Omental fat pad (tissue), 4 donors: ENCODE data around the gene KIAA0040. TPM values are rescaled to one million over a fixed set of nuclear protein-coding genes. Genes with fewer than 3 reads are reported as not detected.

Source experiments
- ATAC-seq: fragments of 150-250 bp; one replicate; pipeline ENCODE4 v1.9.1; 2016; ENCODE audit warnings: mild to moderate bottlenecking, moderate library complexity; ENCODE audit not compliant: low FRiP score
- DNase-seq: peaks from one replicate; pipeline ENCODE4 v3.0.0-alpha.2; 2019; ENCODE audit warnings: low spot score
- total RNA-seq, 4 donors: library from RNA; depleted of rRNA; stranded (reverse); fragments of >200 nt; gene quantifications; one replicate each; pipeline ENCODE4 v1.1.0, GENCODE V29; 2016
- TF ChIP-seq, protein P1 (sequence below), 3 donors: fragments of 450-650 bp; IDR thresholded peaks; one replicate each; pipeline ENCODE4 v1.5.1; 2016 to 2017; ENCODE audit warnings: antibody characterized with exemption in 3 of 3, mild to moderate bottlenecking in 3 of 3, moderate library complexity in 2 of 3

Gene KIAA0040
- total RNA-seq, 4 donors from 2014 or later: 83.4 to 172 (median 113) TPM

GRCh38 chr1:175203570-175204068 lies 11.0 kb upstream of the KIAA0040 start:
- TF ChIP-seq, protein P1, sequence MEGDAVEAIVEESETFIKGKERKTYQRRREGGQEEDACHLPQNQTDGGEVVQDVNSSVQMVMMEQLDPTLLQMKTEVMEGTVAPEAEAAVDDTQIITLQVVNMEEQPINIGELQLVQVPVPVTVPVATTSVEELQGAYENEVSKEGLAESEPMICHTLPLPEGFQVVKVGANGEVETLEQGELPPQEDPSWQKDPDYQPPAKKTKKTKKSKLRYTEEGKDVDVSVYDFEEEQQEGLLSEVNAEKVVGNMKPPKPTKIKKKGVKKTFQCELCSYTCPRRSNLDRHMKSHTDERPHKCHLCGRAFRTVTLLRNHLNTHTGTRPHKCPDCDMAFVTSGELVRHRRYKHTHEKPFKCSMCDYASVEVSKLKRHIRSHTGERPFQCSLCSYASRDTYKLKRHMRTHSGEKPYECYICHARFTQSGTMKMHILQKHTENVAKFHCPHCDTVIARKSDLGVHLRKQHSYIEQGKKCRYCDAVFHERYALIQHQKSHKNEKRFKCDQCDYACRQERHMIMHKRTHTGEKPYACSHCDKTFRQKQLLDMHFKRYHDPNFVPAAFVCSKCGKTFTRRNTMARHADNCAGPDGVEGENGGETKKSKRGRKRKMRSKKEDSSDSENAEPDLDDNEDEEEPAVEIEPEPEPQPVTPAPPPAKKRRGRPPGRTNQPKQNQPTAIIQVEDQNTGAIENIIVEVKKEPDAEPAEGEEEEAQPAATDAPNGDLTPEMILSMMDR (IDR thresholded peaks at IDR 0.05): no peak
- DNase-seq (no peak), ATAC-seq (no peak)

GRCh38 chr1:175200678-175201521 lies 8.3 kb upstream of the KIAA0040 start:
- TF ChIP-seq, protein P1 (IDR thresholded peaks at IDR 0.05): no peak
- DNase-seq (no peak), ATAC-seq (no peak)

- no peak for ATAC-seq
- no peak for DNase-seq
- TF ChIP-seq, protein P1 (IDR thresholded peaks at IDR 0.05): no peak
Observed at GRCh38 chr1:175198332-175198731, 5.8 kb upstream of the KIAA0040 start.

- TF ChIP-seq, protein P1 (IDR thresholded peaks at IDR 0.05): no peak
- no peak for DNase-seq
- ATAC-seq: no peak
Observed at GRCh38 chr1:175197531-175197930, 5.0 kb upstream of the KIAA0040 start.

DNA sequence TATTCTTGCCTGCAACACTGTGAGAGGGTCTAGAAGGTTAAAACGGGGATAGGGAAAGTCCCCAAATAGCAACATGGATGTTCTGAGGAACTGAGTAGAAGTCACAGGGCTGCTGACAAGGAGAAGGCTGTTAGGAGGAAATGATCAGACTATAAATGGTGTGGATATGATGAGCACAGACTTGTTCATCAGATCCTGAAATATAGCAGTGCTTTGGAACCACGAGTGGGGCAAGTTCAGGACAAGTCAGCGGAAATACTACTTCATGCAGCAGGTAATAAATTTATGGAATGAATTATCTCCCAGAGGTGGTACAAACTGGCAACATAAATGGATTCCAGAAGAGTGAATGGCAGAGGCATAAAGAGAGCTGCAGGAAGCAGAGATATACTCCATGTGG lies 3.2 kb upstream of the KIAA0040 start:
- no peak for ATAC-seq
- TF ChIP-seq, protein P1 (IDR thresholded peaks at IDR 0.05): no peak
- DNase-seq: no peak

DNA sequence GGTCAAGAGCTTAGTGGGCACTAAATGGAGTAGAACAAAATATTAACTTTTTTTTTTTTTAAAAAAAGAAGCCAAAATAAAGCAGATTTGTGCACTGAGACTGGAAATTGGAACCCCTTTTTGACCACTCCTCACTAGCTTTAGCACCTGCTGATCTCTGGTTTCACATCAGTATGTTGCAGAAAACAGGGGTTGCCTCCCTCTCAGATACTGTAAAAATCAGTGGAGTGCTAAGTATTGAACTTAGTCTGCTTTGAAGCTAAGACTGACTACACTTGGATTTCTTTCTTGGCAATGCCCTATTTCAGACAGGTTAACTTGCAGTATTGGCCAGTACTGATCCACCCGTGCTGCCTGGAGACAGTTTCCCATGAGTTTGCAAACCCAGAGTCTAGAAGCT lies 2.7 kb upstream of the KIAA0040 start:
- no peak for ATAC-seq

More for the DNA sequence above, 2.7 kb upstream of the KIAA0040 start:
- TF ChIP-seq, protein P1 (IDR thresholded peaks at IDR 0.05): no peak
- no peak for DNase-seq
